GM23248 (cell line): ENCODE results near the gene TMCO4. TPM values are rescaled to one million over a fixed set of nuclear protein-coding genes. Genes with fewer than 3 reads are reported as not detected.

ENCODE experiments used
- DNase-seq: peaks from one replicate; pipeline ENCODE4 v3.0.0-alpha.2; 2015
- H2AFZ ChIP-seq: fragments of 200-600 bp; sonication (generic); 2 replicates; pipeline ENCODE4 v1.6.1; 2016; ENCODE audit warnings: antibody characterized with exemption
- H3F3A ChIP-seq: fragments of 200-600 bp; sonication (generic); 2 replicates; pipeline ENCODE4 v1.6.1; 2016; ENCODE audit warnings: mild to moderate bottlenecking, antibody characterized with exemption, mixed run types; ENCODE audit not compliant: insufficient read depth
- H3K27ac ChIP-seq: fragments of 200-600 bp; sonication (generic); 2 replicates; pipeline ENCODE4 v1.5.1; 2016; ENCODE audit warnings: mild to moderate bottlenecking
- H3K27me3 ChIP-seq: fragments of 200-600 bp; sonication (generic); replicated peaks from 2 replicates; pipeline ENCODE4 v1.6.1; 2016; ENCODE audit warnings: mild to moderate bottlenecking; ENCODE audit not compliant: insufficient read depth
- H3K36me3 ChIP-seq: fragments of 200-600 bp; sonication (generic); 2 replicates; pipeline ENCODE4 v1.6.1; 2016; ENCODE audit warnings: low read depth, mild to moderate bottlenecking
- H3K4me1 ChIP-seq: fragments of 200-600 bp; sonication (generic); 2 replicates; pipeline ENCODE4 v1.6.1; 2016; ENCODE audit warnings: mild to moderate bottlenecking; ENCODE audit not compliant: insufficient read depth
- H3K4me2 ChIP-seq: fragments of 200-600 bp; sonication (generic); one replicate; pipeline ENCODE4 v1.6.1; 2016; ENCODE audit warnings: mild to moderate bottlenecking; ENCODE audit not compliant: unreplicated experiment
- H3K4me3 ChIP-seq: fragments of 200-600 bp; sonication (generic); 2 replicates; pipeline ENCODE4 v1.5.1; 2016; ENCODE audit warnings: mild to moderate bottlenecking
- H3K79me2 ChIP-seq: fragments of 200-600 bp; sonication (generic); 2 replicates; pipeline ENCODE4 v1.6.1; 2016; ENCODE audit warnings: mild to moderate bottlenecking; ENCODE audit not compliant: insufficient read depth
- H3K9ac ChIP-seq: fragments of 200-600 bp; sonication (generic); 2 replicates; pipeline ENCODE4 v1.6.1; 2016; ENCODE audit warnings: mild to moderate bottlenecking
- H3K9me2 ChIP-seq: fragments of 200-600 bp; sonication (generic); 2 replicates; pipeline ENCODE4 v1.6.1; 2016; ENCODE audit warnings: mixed run types, mild to moderate bottlenecking, moderate library complexity; ENCODE audit not compliant: insufficient read depth
- H3K9me3 ChIP-seq: fragments of 200-600 bp; sonication (generic); one replicate; pipeline ENCODE4 v1.6.1; 2017; ENCODE audit warnings: low read depth
- H4K20me1 ChIP-seq: fragments of 200-600 bp; sonication (generic); 2 replicates; pipeline ENCODE4 v1.6.0; 2016; ENCODE audit not compliant: insufficient read depth
- EZH2 ChIP-seq: fragments of 200-600 bp; sonication (generic); IDR thresholded peaks from 2 replicates; pipeline ENCODE4 v1.6.1; 2018; ENCODE audit warnings: antibody characterized with exemption, mild to moderate bottlenecking; ENCODE audit not compliant: insufficient read depth, poor library complexity, severe bottlenecking
- EZH2phosphoT487 ChIP-seq: fragments of 200-600 bp; sonication (generic); IDR thresholded peaks from 2 replicates; pipeline ENCODE4 v1.6.1; 2018; ENCODE audit warnings: antibody characterized with exemption, moderate library complexity, mild to moderate bottlenecking, low read depth; ENCODE audit not compliant: insufficient read depth
- WGBS, 2 experiments: methylation state at CpG; one replicate each; pipeline ENCODE4 v1.1.6; 2015 to 2017; ENCODE audit warnings: low lambda C conversion rate in 2 of 2, low coverage in 1 of 2; ENCODE audit errors: missing lambda C conversion rate in 2 of 2; 5-methylcytosine and 5-hydroxymethylcytosine counted together
- in situ Hi-C: fragments of 300-500 bp; cut with MboI; formaldehyde crosslinking; loops from 2 replicates; pipeline ENCODE4 v1.15.0; 2020
- polyA plus RNA-seq: library from polyadenylated mRNA; unstranded; fragments of >200 nt; fragmentation: Nextera tagmentation; extraction: Ambion mirVana; gene quantifications from 2 replicates; pipeline ENCODE4 v1.2.1, GENCODE V29; 2016
- total RNA-seq: library from RNA; depleted of rRNA; stranded (reverse); fragments of >200 nt; shearing (Covaris generic); gene quantifications from 2 replicates; pipeline ENCODE4 v1.2.3, GENCODE V29; 2014

The TMCO4 gene
- total and polyA plus RNA-seq, 2 experiments from 2014 or later, result 10.5 to 24.5 TPM

DNA sequence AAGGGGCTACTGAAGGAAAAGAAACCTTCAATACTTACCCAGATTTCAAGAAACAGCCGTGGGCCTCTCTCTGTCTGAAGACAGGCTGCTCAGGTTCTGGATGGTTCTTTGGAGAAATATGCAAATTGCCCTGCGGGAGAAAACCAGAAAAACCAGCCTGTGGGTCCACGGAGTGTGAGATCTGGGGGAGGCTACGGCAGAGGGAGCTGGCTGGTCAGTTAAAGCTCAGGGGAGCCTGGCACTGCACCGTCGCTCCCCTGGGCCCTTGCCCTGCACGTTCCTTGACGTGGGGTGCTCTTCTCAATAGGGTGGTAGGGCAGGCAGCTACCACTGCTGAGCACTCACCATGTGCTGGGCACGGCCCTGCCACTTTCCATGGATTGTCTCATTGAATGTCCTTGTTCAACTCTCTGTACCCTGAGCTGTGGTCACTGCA lies 12.7 kb downstream of the TMCO4 start:
- Histone ChIP-seq H3K27ac (no peak overlapping the region), H3K79me2 (no peaks in the 10 kb centered on the region), H3K4me1 (no peaks in the 10 kb centered on the region), H4K20me1 (no peaks in the 10 kb centered on the region), H3K4me2 (no peak overlapping the region), H3K9me2 (no peaks in the 10 kb centered on the region), H3K4me3 (no peak overlapping the region), H3K36me3 (no peaks in the 10 kb centered on the region), H3K9ac (no peak overlapping the region), H3K9me3 (no peaks in the 10 kb centered on the region), H3K27me3 (no peaks in the 10 kb centered on the region), H3F3A (peaks cover 7% of the 10 kb centered on the region), H2AFZ (no peak overlapping the region)
- 68 to 77% methylated on average over 9 of the region's 9 CpGs for WGBS, 2 experiments
- in situ Hi-C loops, result no loop called here
- TF ChIP-seq EZH2, result no peak
- TF ChIP-seq EZH2phosphoT487, result no peak
- DNase-seq, result no peak

DNA sequence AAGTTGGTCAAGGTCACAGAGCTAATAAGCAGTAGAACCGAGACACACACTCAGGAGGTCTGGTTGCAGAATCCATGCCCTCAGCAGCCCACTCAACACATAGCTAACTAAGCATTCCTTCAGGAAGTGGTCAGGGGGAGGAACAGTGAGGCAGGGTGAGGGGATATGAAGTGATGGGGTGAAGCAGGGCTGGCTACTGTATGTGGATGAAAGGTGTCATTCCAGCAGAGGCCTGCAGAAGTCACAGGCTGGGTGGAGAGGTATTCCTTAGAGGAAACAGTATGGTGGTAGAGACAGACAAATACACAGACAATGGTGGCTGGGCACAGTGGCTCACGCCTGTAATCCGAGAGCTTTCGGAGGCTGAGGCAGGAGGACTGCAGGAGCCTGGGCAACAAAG lies 14.1 kb downstream of the TMCO4 start:
- Histone ChIP-seq H3K9ac (no peak overlapping the region), H3K36me3 (no peaks in the 10 kb centered on the region), H3K4me3 (no peak overlapping the region), H3F3A (peaks cover 4% of the 10 kb centered on the region), H3K9me2 (no peaks in the 10 kb centered on the region), H3K79me2 (no peaks in the 10 kb centered on the region), H2AFZ (no peak overlapping the region), H3K4me2 (no peak overlapping the region), H3K27me3 (no peaks in the 10 kb centered on the region), H4K20me1 (no peaks in the 10 kb centered on the region), H3K4me1 (no peaks in the 10 kb centered on the region), H3K27ac (no peak overlapping the region), H3K9me3 (no peaks in the 10 kb centered on the region)
- TF ChIP-seq EZH2phosphoT487, result no peak
- no peak for TF ChIP-seq EZH2
- WGBS, 2 experiments, result 68 to 74% methylated on average over 4 of the region's 4 CpGs
- no peak for DNase-seq
- in situ Hi-C loops, result no loop called here

DNA sequence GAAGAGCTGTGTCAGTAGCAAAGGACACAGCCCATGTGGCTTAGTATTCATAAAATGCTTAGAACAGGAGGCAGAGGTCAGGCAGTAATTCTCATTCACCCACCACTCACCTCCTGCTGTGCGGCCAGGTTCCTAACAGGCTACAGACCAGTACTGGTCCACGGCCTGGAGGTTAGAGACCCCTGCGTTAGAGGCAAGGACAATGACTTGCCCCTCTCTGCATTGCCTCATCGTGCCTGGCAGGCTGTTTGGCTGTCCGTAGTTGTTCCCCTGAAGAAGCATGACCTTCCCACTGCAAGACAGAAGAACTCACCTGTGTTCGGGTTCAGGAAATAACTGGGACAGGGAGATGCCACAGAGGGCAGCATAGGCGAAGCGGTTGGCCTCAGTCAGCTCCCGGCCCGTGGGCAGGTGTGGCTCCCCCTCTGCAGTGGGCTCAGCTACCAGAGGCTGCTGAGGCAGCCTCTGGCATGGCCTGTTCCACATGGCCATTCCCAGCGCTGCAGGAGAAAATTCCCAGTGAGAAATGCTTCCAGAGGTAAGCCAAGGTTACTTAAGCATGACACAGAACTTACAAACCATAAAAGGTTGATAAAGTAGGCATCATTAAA lies 19.3 kb downstream of the TMCO4 start:
- no peak overlapping the region for H3K4me3 ChIP-seq
- TF ChIP-seq EZH2, result no peak
- H2AFZ ChIP-seq, result no peak overlapping the region
- no peaks in the 10 kb centered on the region for H3K79me2 ChIP-seq
- H3K27ac ChIP-seq, result no peak overlapping the region
- no peaks in the 10 kb centered on the region for H3K9me2 ChIP-seq
- H3K36me3 ChIP-seq, result no peaks in the 10 kb centered on the region; the same call in 1 of the 2 replicates
- 89 to 90% methylated on average over 11 of the region's 11 CpGs for WGBS, 2 experiments
- H3K27me3 ChIP-seq, result no peaks in the 10 kb centered on the region
- H3K9me3 ChIP-seq, result no peaks in the 10 kb centered on the region
- no peak overlapping the region for H3K9ac ChIP-seq
- H3F3A ChIP-seq, result no peaks in the 10 kb centered on the region
- H4K20me1 ChIP-seq, result no peaks in the 10 kb centered on the region
- H3K4me1 ChIP-seq, result no peaks in the 10 kb centered on the region
- no peak for DNase-seq
- H3K4me2 ChIP-seq, result no peak overlapping the region
- in situ Hi-C loops, result no loop called here

GRCh38 chr1:19776933-19777332 lies 22.8 kb downstream of the TMCO4 start:
- H3K27ac ChIP-seq, result no peak overlapping the region
- H3K4me1 ChIP-seq, result no peaks in the 10 kb centered on the region
- no peaks in the 10 kb centered on the region for H3K9me3 ChIP-seq
- H3F3A ChIP-seq, result no peaks in the 10 kb centered on the region
- H4K20me1 ChIP-seq, result no peaks in the 10 kb centered on the region
- TF ChIP-seq EZH2phosphoT487 (no peak), EZH2 (no peak)
- in situ Hi-C loops, result no loop called here
- H3K4me3 ChIP-seq, result no peak overlapping the region
- H3K27me3 ChIP-seq, result no peaks in the 10 kb centered on the region
- H3K9me2 ChIP-seq, result no peaks in the 10 kb centered on the region
- DNase-seq, result no peak
- H2AFZ ChIP-seq, result no peak overlapping the region
- H3K79me2 ChIP-seq, result no peaks in the 10 kb centered on the region
- 99 to 100% methylated on average over 4 of the region's 4 CpGs for WGBS, 2 experiments
- no peak overlapping the region for H3K9ac ChIP-seq
- no peak overlapping the region for H3K4me2 ChIP-seq
- H3K36me3 ChIP-seq, result no peaks in the 10 kb centered on the region; the same call in 1 of the 2 replicates

GRCh38 chr1:19776287-19776686 lies 23.4 kb downstream of the TMCO4 start:
- Histone ChIP-seq H4K20me1 (no peaks in the 10 kb centered on the region), H3K27ac (no peak overlapping the region), H3K4me1 (no peaks in the 10 kb centered on the region), H3K9me3 (no peaks in the 10 kb centered on the region), H3K27me3 (no peaks in the 10 kb centered on the region), H3K79me2 (no peaks in the 10 kb centered on the region), H2AFZ (no peak overlapping the region), H3K36me3 (no peaks in the 10 kb centered on the region; the same call in 1 of the 2 replicates), H3K4me3 (no peak overlapping the region), H3F3A (no peaks in the 10 kb centered on the region), H3K4me2 (no peak overlapping the region), H3K9me2 (no peaks in the 10 kb centered on the region), H3K9ac (no peak overlapping the region)
- no peak for DNase-seq
- TF ChIP-seq EZH2phosphoT487 (no peak), EZH2 (no peak)
- 84 to 88% methylated on average over 5 of the region's 5 CpGs for WGBS, 2 experiments
- in situ Hi-C loops, result no loop called here
